HAP-1 (cell line): Measurements from ENCODE around the gene MORC1.

Experiments used
- DNase-seq, 2 experiments: peaks; one replicate each; pipeline ENCODE4 v3.0.0-alpha.2; 2016 to 2020; ENCODE audit warnings: low spot score in 2 of 2
- H3K27me3 ChIP-seq: fragments of 250-450 bp; sonication (Bioruptor Pico); 2 replicates; pipeline ENCODE4 v1.5.1; 2020; ENCODE audit warnings: low read depth, mild to moderate bottlenecking, moderate library complexity
- H3K36me3 ChIP-seq: fragments of 250-450 bp; sonication (Bioruptor Pico); replicated peaks from 2 replicates; pipeline ENCODE4 v1.5.1; 2020; ENCODE audit warnings: mild to moderate bottlenecking
- H3K4me1 ChIP-seq: fragments of 250-450 bp; sonication (Bioruptor Pico); 2 replicates; pipeline ENCODE4 v1.5.1; 2020; ENCODE audit warnings: mild to moderate bottlenecking
- H3K4me3 ChIP-seq: fragments of 250-450 bp; sonication (Bioruptor Pico); 2 replicates; pipeline ENCODE4 v1.5.1; 2020; ENCODE audit warnings: mild to moderate bottlenecking, moderate library complexity
- H3K9me3 ChIP-seq: fragments of 250-450 bp; sonication (Bioruptor Pico); 2 replicates; pipeline ENCODE4 v1.5.1; 2020; ENCODE audit warnings: mild to moderate bottlenecking, moderate library complexity
- in situ Hi-C: fragments of 300-500 bp; cut with MboI; formaldehyde crosslinking; loops from 3 replicates; pipeline ENCODE4 v1.14.3; 2020; ENCODE audit warnings: low sequenced_read_pairs, inconsistent platforms, mixed read lengths

Gene MORC1

GRCh38 chr3:109131276-109131675 is 13.3 kb upstream of the MORC1 start:
- no peaks in the 10 kb centered on the region for H3K4me1 ChIP-seq
- in situ Hi-C loops, result no loop called here
- no peak overlapping the region for H3K4me3 ChIP-seq
- no peaks in the 10 kb centered on the region for H3K36me3 ChIP-seq
- no peak for DNase-seq
- no peaks in the 10 kb centered on the region for H3K9me3 ChIP-seq
- no peaks in the 10 kb centered on the region for H3K27me3 ChIP-seq

- Histone ChIP-seq H3K4me3 (no peak overlapping the region), H3K27me3 (no peaks in the 10 kb centered on the region), H3K9me3 (no peaks in the 10 kb centered on the region), H3K36me3 (no peaks in the 10 kb centered on the region), H3K4me1 (peaks cover 10% of the 10 kb centered on the region)
- no peak for DNase-seq
- in situ Hi-C loops, result no loop called here
Observed at GRCh38 chr3:109127553-109127952, 9.6 kb upstream of the MORC1 start.

- DNase-seq, result peak in 1 of 2 experiments; percentile 9
- in situ Hi-C loops, result no loop called here
- Histone ChIP-seq H3K9me3 (no peaks in the 10 kb centered on the region), H3K27me3 (no peaks in the 10 kb centered on the region), H3K4me1 (peaks cover 10% of the 10 kb centered on the region), H3K4me3 (no peak overlapping the region), H3K36me3 (no peaks in the 10 kb centered on the region)
Observed at GRCh38 chr3:109125902-109126301, 8.0 kb upstream of the MORC1 start.

GRCh38 chr3:109122690-109123089 is 4.8 kb upstream of the MORC1 start:
- H3K9me3 ChIP-seq, result no peaks in the 10 kb centered on the region
- H3K36me3 ChIP-seq, result no peaks in the 10 kb centered on the region
- H3K4me3 ChIP-seq, result no peak overlapping the region
- in situ Hi-C loops, result no loop called here
- H3K27me3 ChIP-seq, result no peaks in the 10 kb centered on the region
- peaks cover 10% of the 10 kb centered on the region for H3K4me1 ChIP-seq
- no peak for DNase-seq

GRCh38 chr3:109118584-109118983 is 650 bp upstream of the MORC1 start:
- in situ Hi-C loops, result no loop called here
- Histone ChIP-seq H3K4me1 (no peaks in the 10 kb centered on the region), H3K27me3 (no peaks in the 10 kb centered on the region), H3K36me3 (no peaks in the 10 kb centered on the region), H3K4me3 (no peak overlapping the region), H3K9me3 (no peaks in the 10 kb centered on the region)
- no peak for DNase-seq

GRCh38 chr3:109116031-109116430 is 1.9 kb downstream of the MORC1 start:
- DNase-seq, result no peak

GRCh38 chr3:109115451-109115850 is 2.5 kb downstream of the MORC1 start:
- Histone ChIP-seq H3K27me3 (no peaks in the 10 kb centered on the region), H3K36me3 (no peaks in the 10 kb centered on the region), H3K4me3 (no peak overlapping the region), H3K9me3 (no peaks in the 10 kb centered on the region), H3K4me1 (no peaks in the 10 kb centered on the region)
- DNase-seq, result no peak
- in situ Hi-C loops, result no loop called here

More at GRCh38 chr3:109116031-109116430, 1.9 kb downstream of the MORC1 start:
- H3K4me3 ChIP-seq, result no peak overlapping the region
- H3K27me3 ChIP-seq, result no peaks in the 10 kb centered on the region
- H3K4me1 ChIP-seq, result no peaks in the 10 kb centered on the region
- H3K36me3 ChIP-seq, result no peaks in the 10 kb centered on the region
- in situ Hi-C loops, result no loop called here
- H3K9me3 ChIP-seq, result no peaks in the 10 kb centered on the region

- Histone ChIP-seq H3K36me3 (no peaks in the 10 kb centered on the region), H3K4me1 (no peaks in the 10 kb centered on the region), H3K27me3 (no peaks in the 10 kb centered on the region), H3K9me3 (no peaks in the 10 kb centered on the region), H3K4me3 (no peak overlapping the region)
- no peak for DNase-seq
- in situ Hi-C loops, result no loop called here
Observed at GRCh38 chr3:109114746-109115145, 3.2 kb downstream of the MORC1 start.

GRCh38 chr3:109112946-109113760 is 4.8 kb downstream of the MORC1 start:
- Histone ChIP-seq H3K27me3 (no peaks in the 10 kb centered on the region), H3K4me3 (no peak overlapping the region)
- in situ Hi-C loops, result no loop called here

GRCh38 chr3:109109574-109109973 is 8.4 kb downstream of the MORC1 start:
- Histone ChIP-seq H3K9me3 (no peaks in the 10 kb centered on the region), H3K4me1 (no peaks in the 10 kb centered on the region), H3K36me3 (no peaks in the 10 kb centered on the region), H3K27me3 (no peaks in the 10 kb centered on the region), H3K4me3 (no peak overlapping the region)
- DNase-seq, result no peak
- in situ Hi-C loops, result no loop called here

More at GRCh38 chr3:109112946-109113760, 4.8 kb downstream of the MORC1 start:
- H3K4me1 ChIP-seq, result no peaks in the 10 kb centered on the region
- DNase-seq, result no peak
- no peaks in the 10 kb centered on the region for H3K9me3 ChIP-seq
- no peaks in the 10 kb centered on the region for H3K36me3 ChIP-seq

- H3K36me3 ChIP-seq, result no peaks in the 10 kb centered on the region
- in situ Hi-C loops, result no loop called here
- H3K9me3 ChIP-seq, result no peaks in the 10 kb centered on the region
- H3K4me1 ChIP-seq, result no peaks in the 10 kb centered on the region
- H3K4me3 ChIP-seq, result no peak overlapping the region
- H3K27me3 ChIP-seq, result no peaks in the 10 kb centered on the region
- DNase-seq, result peak; percentile 37 to 53
Observed at GRCh38 chr3:109098079-109098644, 19.8 kb downstream of the MORC1 start.

- Histone ChIP-seq H3K9me3 (no peaks in the 10 kb centered on the region), H3K27me3 (no peaks in the 10 kb centered on the region), H3K36me3 (no peaks in the 10 kb centered on the region), H3K4me1 (no peaks in the 10 kb centered on the region), H3K4me3 (no peak overlapping the region)
- in situ Hi-C loops, result no loop called here
- no peak for DNase-seq
Observed at GRCh38 chr3:109095166-109095565, 22.8 kb downstream of the MORC1 start.

GRCh38 chr3:109093561-109093960 is 24.4 kb downstream of the MORC1 start:
- H3K4me1 ChIP-seq, result no peaks in the 10 kb centered on the region
- DNase-seq, result no peak
- no peaks in the 10 kb centered on the region for H3K9me3 ChIP-seq
- H3K4me3 ChIP-seq, result no peak overlapping the region
- no peaks in the 10 kb centered on the region for H3K36me3 ChIP-seq
- H3K27me3 ChIP-seq, result no peaks in the 10 kb centered on the region
- in situ Hi-C loops, result no loop called here

GRCh38 chr3:109091846-109092245 is 26.1 kb downstream of the MORC1 start:
- no peak overlapping the region for H3K4me3 ChIP-seq
- no peaks in the 10 kb centered on the region for H3K36me3 ChIP-seq
- no peaks in the 10 kb centered on the region for H3K9me3 ChIP-seq
- no peaks in the 10 kb centered on the region for H3K4me1 ChIP-seq
- peaks cover 2% of the 10 kb centered on the region for H3K27me3 ChIP-seq
- DNase-seq, result no peak
- in situ Hi-C loops, result no loop called here
